CD14-positive monocyte (primary cell): ENCODE data around the gene PDCD7. TPM values are rescaled to one million over a fixed set of nuclear protein-coding genes. Genes with fewer than 3 reads are reported as not detected.
"Not testable (repeated sequence)": the region's sequence is repeated elsewhere in the genome, so short reads cannot be mapped to it uniquely, and the experiment has no call there.

ENCODE experiments used
- DNase-seq, 3 donors: peaks; one replicate each; pipeline ENCODE4 v3.0.0-alpha.2; 2011 to 2022
- H2AFZ ChIP-seq: 2 replicates; pipeline ENCODE4 v1.6.0; 2012; ENCODE audit warnings: mild to moderate bottlenecking, low read depth, low read length, inconsistent platforms; ENCODE audit not compliant: insufficient read depth, poor library complexity, severe bottlenecking
- H3K27ac ChIP-seq, 2 donors: 1 replicate in 1 of 2; 2 replicates in 1 of 2; pipeline ENCODE4 v1.5.1; 2012 to 2013; ENCODE audit warnings: low read length in 2 of 2, control low read depth in 1 of 2, inconsistent platforms in 1 of 2, low read depth in 1 of 2, mild to moderate bottlenecking in 1 of 2
- H3K27me3 ChIP-seq, 2 donors: one replicate each; pipeline versions ENCODE4 v1.6.0 to v1.6.1; 2011 to 2013; ENCODE audit warnings: low read length in 2 of 2; ENCODE audit not compliant: control insufficient read depth in 2 of 2, insufficient read depth in 2 of 2
- H3K36me3 ChIP-seq, 2 donors: replicated peaks in 1 of 2; 1 replicate in 1 of 2; 2 replicates in 1 of 2; pipeline versions ENCODE4 v1.5.1 to v1.6.1; 2012 to 2013; ENCODE audit warnings: low read length in 2 of 2, control low read depth in 1 of 2, inconsistent platforms in 1 of 2, mild to moderate bottlenecking in 1 of 2; ENCODE audit not compliant: insufficient read depth in 2 of 2, control insufficient read depth in 1 of 2
- H3K4me1 ChIP-seq, 2 donors: 1 replicate in 1 of 2; 2 replicates in 1 of 2; pipeline versions ENCODE4 v1.5.1 to v1.6.1; 2012 to 2013; ENCODE audit warnings: low read length in 2 of 2, control low read depth in 1 of 2, inconsistent platforms in 1 of 2, mild to moderate bottlenecking in 1 of 2, moderate library complexity in 1 of 2; ENCODE audit not compliant: insufficient read depth in 2 of 2, control insufficient read depth in 1 of 2
- H3K4me2 ChIP-seq: replicated peaks from 2 replicates; pipeline ENCODE3; 2012; ENCODE audit warnings: low read length, moderate library complexity, mild to moderate bottlenecking; ENCODE audit not compliant: poor library complexity, severe bottlenecking; ENCODE audit errors: extremely low read depth
- H3K4me3 ChIP-seq, 3 experiments: fragments of 200-600 bp in 1 of 3; sonication (generic) in 1 of 3; replicated peaks in 1 of 3; 1 replicate in 2 of 3; 2 replicates in 1 of 3; pipeline ENCODE4 v1.5.1; 2011 to 2013; ENCODE audit warnings: low read length in 3 of 3, mild to moderate bottlenecking in 3 of 3, control low read depth in 2 of 3, low read depth in 2 of 3, inconsistent platforms in 1 of 3, moderate library complexity in 1 of 3
- H3K79me2 ChIP-seq: 2 replicates; pipeline ENCODE4 v1.6.0; 2012; ENCODE audit warnings: mild to moderate bottlenecking, control low read depth, inconsistent platforms, low read length, moderate library complexity; ENCODE audit not compliant: insufficient read depth
- H3K9ac ChIP-seq: 2 replicates; pipeline ENCODE4 v1.6.0; 2017; ENCODE audit warnings: low read length, mild to moderate bottlenecking; ENCODE audit not compliant: insufficient read depth, poor library complexity, severe bottlenecking
- H3K9me3 ChIP-seq, 2 donors: replicated peaks in 1 of 2; 1 replicate in 1 of 2; 2 replicates in 1 of 2; pipeline versions ENCODE4 v1.5.1 to v1.6.1; 2012 to 2013; ENCODE audit warnings: low read length in 2 of 2, control low read depth in 1 of 2; ENCODE audit not compliant: control insufficient read depth in 1 of 2, insufficient read depth in 1 of 2
- H4K20me1 ChIP-seq: 2 replicates; pipeline ENCODE4 v1.6.0; 2012; ENCODE audit warnings: mild to moderate bottlenecking, low read length, control low read depth, moderate library complexity; ENCODE audit not compliant: insufficient read depth
- H3K27ac Mint-ChIP-seq, 7 donors: one replicate each; pipeline ENCODE4 v1.8.0; 2020; ENCODE audit warnings: mild to moderate bottlenecking in 7 of 7, mixed read lengths in 7 of 7, moderate library complexity in 6 of 7, inconsistent platforms in 2 of 7
- H3K27me3 Mint-ChIP-seq, 3 donors: one replicate each; pipeline ENCODE4 v1.8.0; 2021 to 2022; ENCODE audit warnings: low read depth in 3 of 3, mild to moderate bottlenecking in 3 of 3, mixed read lengths in 3 of 3, moderate library complexity in 3 of 3, inconsistent platforms in 1 of 3
- H3K36me3 Mint-ChIP-seq, 2 donors: one replicate each; pipeline ENCODE4 v1.8.0; 2020; ENCODE audit warnings: mixed read lengths in 2 of 2, inconsistent platforms in 1 of 2, mild to moderate bottlenecking in 1 of 2
- H3K4me1 Mint-ChIP-seq: one replicate; pipeline ENCODE4 v1.8.0; 2020; ENCODE audit warnings: mild to moderate bottlenecking, mixed read lengths
- H3K4me3 Mint-ChIP-seq, 2 donors: one replicate each; pipeline ENCODE4 v1.8.0; 2020; ENCODE audit warnings: mild to moderate bottlenecking in 2 of 2, mixed read lengths in 2 of 2, moderate library complexity in 1 of 2
- H3K9me3 Mint-ChIP-seq, 7 donors: one replicate each; pipeline ENCODE4 v1.8.0; 2020 to 2022; ENCODE audit warnings: mixed read lengths in 7 of 7, mild to moderate bottlenecking in 6 of 7, moderate library complexity in 6 of 7, inconsistent platforms in 2 of 7
- CTCF ChIP-seq: fragments of 200-600 bp; IDR thresholded peaks from one replicate; pipeline ENCODE4 v1.8.0; 2022; ENCODE audit warnings: antibody characterized with exemption, mild to moderate bottlenecking
- WGBS: methylation state at CpG from one replicate; pipeline ENCODE4 v1.1.5; 2013; ENCODE audit warnings: missing lambda C conversion rate; ENCODE audit not compliant: insufficient coverage; 5-methylcytosine and 5-hydroxymethylcytosine counted together
- intact Hi-C, 2 donors: fragments of 100-400 bp; cut with micrococcal nuclease; formaldehyde crosslinking; loops; one replicate each; pipeline versions ENCODE4 v1.15.0 to v1.15.1; 2023
- polyA minus RNA-seq: library from RNA; depleted of rRNA, polyadenylated mRNA; stranded (reverse); fragments of >200 nt; gene quantifications from 2 replicates; pipeline ENCODE4 v1.2.3, GENCODE V29; 2012
- polyA plus RNA-seq, 3 donors: library from polyadenylated mRNA; depleted of rRNA in 1 of 3; unstranded in 2 of 3; stranded (reverse) in 1 of 3; fragments of 300-500 nt in 2 of 3; fragments of >200 nt in 1 of 3; fragmentation: Illumina TruSeq in 2 of 3; gene quantifications; 1 replicate in 2 of 3; 2 replicates in 1 of 3; pipeline ENCODE4 v1.2.3, GENCODE V29; 2012 to 2021
- total RNA-seq, 12 experiments: library from RNA in 1 of 12; stranded (reverse) in 1 of 12; fragments of 120-200 nt in 1 of 12; gene quantifications; one replicate each; pipeline ENCODE4 v1.2.4 and lab custom pipeline; 2013 to 2026; ENCODE audit warnings: mixed read lengths in 6 of 12, inconsistent platforms in 1 of 12

PDCD7 gene
- total RNA-seq (2013): 11.6 TPM
- polyA plus RNA-seq (1 to 10 TPM; 3.1 to 6.9 (median 4.7) TPM), polyA minus RNA-seq (4.7 and 6.6 TPM in 2 replicates), total RNA-seq (lab: John Stamatoyannopoulos, UW) (8.6 to 22.2 (median 15.0) reads per million in 11 experiments)

GRCh38 chr15:65133548-65134200 lies at the start of gene PDCD7:
Gene PDCD7 (minus strand): TSS chr15:65133808. CDS start chr15:65133781, 27 bp downstream.
- H3K9me3 Mint-ChIP-seq: peaks cover 4 to 14% (median 8%) of the 10 kb centered on the region in 7 donors
- DNase-seq: peak; percentile 79 to 84 (median 80)
- H3K4me1 Mint-ChIP-seq: peaks cover 24% of the 10 kb centered on the region
- Histone ChIP-seq H3K27me3 (no peaks in the 10 kb centered on the region), H3K4me2 (peak within 1 kb of the TSS; percentile 93), H4K20me1 (peaks cover 22% of the 10 kb centered on the region), H3K9ac (peak within 1 kb of the TSS; percentile 85), H2AFZ (peak within 1 kb of the TSS; percentile 96), H3K79me2 (peaks cover 32% of the 10 kb centered on the region), H3K4me1 (peaks cover 10 to 17% of the 10 kb centered on the region in 2 donors), H3K36me3 (peaks cover 9 to 11% of the 10 kb centered on the region in 2 donors), H3K27ac (peak within 1 kb of the TSS; percentile 14 to 84), H3K4me3 (peak within 1 kb of the TSS; percentile 49 to 85 (median 67)), H3K9me3 (peaks cover 0 to 4% of the 10 kb centered on the region in 2 donors)
- under 1% methylated on average over 41 of the region's 45 CpGs for WGBS
- peak within 1 kb of the TSS; percentile 89 to 94 (median 92) for H3K27ac Mint-ChIP-seq
- no peak for TF ChIP-seq CTCF
- H3K36me3 Mint-ChIP-seq: peaks cover 16 to 17% of the 10 kb centered on the region in 2 donors
- H3K27me3 Mint-ChIP-seq: no peaks in the 10 kb centered on the region
- H3K4me3 Mint-ChIP-seq: peak within 1 kb of the TSS; percentile 91 to 96
- intact Hi-C loops: no loop called here

GRCh38 chr15:65182538-65182937 lies 48.9 kb upstream of the PDCD7 start:
- H3K27me3 ChIP-seq: no peaks in the 10 kb centered on the region
- H3K27ac Mint-ChIP-seq: peak overlapping the region in 2 of 7 donors; percentile 18 to 46
- peaks cover 61% of the 10 kb centered on the region for H3K79me2 ChIP-seq
- no peaks in the 10 kb centered on the region for H3K9me3 ChIP-seq
- peak overlapping the region in 1 of 2 donors; percentile 41 for H3K27ac ChIP-seq
- H4K20me1 ChIP-seq: peaks cover 56% of the 10 kb centered on the region
- H3K4me3 Mint-ChIP-seq: no peak overlapping the region
- 97% methylated on average over 3 of the region's 4 CpGs for WGBS
- H3K36me3 ChIP-seq: peaks cover 26 to 27% of the 10 kb centered on the region in 2 donors
- H3K4me3 ChIP-seq: no peak overlapping the region
- DNase-seq: no peak
- no peak overlapping the region for H3K9ac ChIP-seq
- H3K4me1 Mint-ChIP-seq: peaks cover 28% of the 10 kb centered on the region
- H3K27me3 Mint-ChIP-seq: no peaks in the 10 kb centered on the region
- no peak overlapping the region for H2AFZ ChIP-seq
- peaks cover 14 to 36% of the 10 kb centered on the region in 2 donors for H3K36me3 Mint-ChIP-seq
- H3K4me1 ChIP-seq: peaks cover 17 to 27% of the 10 kb centered on the region in 2 donors
- intact Hi-C loops: no loop called here
- no peak for TF ChIP-seq CTCF
- peak overlapping the region; percentile 11 for H3K4me2 ChIP-seq
- no peaks in the 10 kb centered on the region for H3K9me3 Mint-ChIP-seq

- intact Hi-C loops, H3K27me3 Mint-ChIP-seq: not testable (repeated sequence)
- peaks cover 63% of the 10 kb centered on the region for H3K79me2 ChIP-seq
Measured at GRCh38 chr15:65181582-65182353, 48.2 kb upstream of the PDCD7 start.

More at GRCh38 chr15:65181582-65182353, 48.2 kb upstream of the PDCD7 start:
- not testable (repeated sequence) for H3K27me3 ChIP-seq, H3K9ac ChIP-seq, H3K9me3 ChIP-seq, DNase-seq, H3K4me2 ChIP-seq, H3K4me3 Mint-ChIP-seq, H2AFZ ChIP-seq, H3K27ac Mint-ChIP-seq, H3K4me3 ChIP-seq, H3K9me3 Mint-ChIP-seq, H3K27ac ChIP-seq
- peaks cover 64% of the 10 kb centered on the region for H4K20me1 ChIP-seq
- Mint-ChIP-seq H3K4me1 (peaks cover 28% of the 10 kb centered on the region), H3K36me3 (peaks cover 20 to 42% of the 10 kb centered on the region in 2 donors)
- peaks cover 17 to 27% of the 10 kb centered on the region in 2 donors for H3K4me1 ChIP-seq
- peaks cover 33 to 34% of the 10 kb centered on the region in 2 donors for H3K36me3 ChIP-seq
- WGBS: 96% methylated on average over 5 of the region's 15 CpGs
